Gastrocnemius medialis (tissue), 4 donors: ENCODE measurements around the gene ERI3.

Source experiments
- CTCF ChIP-seq, 5 experiments: fragments of 450-650 bp in 3 of 5; fragments of 200-600 bp in 2 of 5; sonication (generic) in 2 of 5; IDR thresholded peaks in 4 of 5; conservative IDR thresholded peaks in 1 of 5; 1 replicate in 4 of 5; 2 replicates in 1 of 5; pipeline ENCODE4 v1.5.1; 2016 to 2019; ENCODE audit warnings: antibody characterized with exemption in 5 of 5, mild to moderate bottlenecking in 3 of 5, moderate library complexity in 3 of 5
- POLR2A ChIP-seq, 2 donors: fragments of 450-650 bp; IDR thresholded peaks; one replicate each; pipeline ENCODE4 v1.6.1; 2017; ENCODE audit warnings: antibody characterized with exemption in 2 of 2, mild to moderate bottlenecking in 2 of 2, moderate library complexity in 2 of 2

- no peak for TF ChIP-seq CTCF (IDR thresholded peaks at IDR 0.05 in 4 of 5, conservative IDR thresholded peaks at IDR 0.05 in 1 of 5)
- no peak for TF ChIP-seq POLR2A (IDR thresholded peaks at IDR 0.05)
Observed at GRCh38 chr1:44389437-44389836, 34.4 kb upstream of the ERI3 start.
